Subcutaneous adipose tissue (tissue), 4 donors: ENCODE results near the gene CEP68. TPM values are rescaled to one million over a fixed set of nuclear protein-coding genes. Genes with fewer than 3 reads are reported as not detected.

Experiments
- CTCF ChIP-seq: fragments of 450-650 bp; IDR thresholded peaks from one replicate; pipeline ENCODE4 v1.5.1; 2016; ENCODE audit warnings: low read depth, mild to moderate bottlenecking, control low read depth, antibody characterized with exemption, moderate library complexity
- total RNA-seq, 4 donors: library from RNA; depleted of rRNA; stranded (reverse); fragments of >200 nt; gene quantifications; one replicate each; pipeline ENCODE4 v1.1.0, GENCODE V29; 2016

Gene CEP68
- total RNA-seq, 4 donors from 2014 or later = 22.4 to 39.7 (median 26.6) TPM

GRCh38 chr2:65019675-65020195, 36.5 kb upstream of the CEP68 start:
- no peak for TF ChIP-seq CTCF

GRCh38 chr2:65020943-65021528, 35.2 kb upstream of the CEP68 start:
- TF ChIP-seq CTCF = no peak

GRCh38 chr2:65021709-65022108, 34.5 kb upstream of the CEP68 start:
- TF ChIP-seq CTCF = no peak

GRCh38 chr2:65022189-65022588, 34.0 kb upstream of the CEP68 start:
- TF ChIP-seq CTCF = no peak

- TF ChIP-seq CTCF = no peak
These were observed 32.5 kb upstream of the CEP68 start for GRCh38 chr2:65023742-65024141.

GRCh38 chr2:65024149-65024829, 31.9 kb upstream of the CEP68 start:
- no peak for TF ChIP-seq CTCF

GRCh38 chr2:65025453-65026123, 30.6 kb upstream of the CEP68 start:
- no peak for TF ChIP-seq CTCF
